Hematopoietic multipotent progenitor cell treated with erythropoietin and hydrocortisone succinate and interleukin-3 and kit ligand, for 17 days (in vitro differentiated cells): ENCODE data around the gene CAVIN2.

ENCODE experiments used
- DNase-seq: peaks from one replicate; pipeline ENCODE4 v3.0.0-alpha.2; 2015; ENCODE audit warnings: low spot score

CAVIN2 gene

DNA sequence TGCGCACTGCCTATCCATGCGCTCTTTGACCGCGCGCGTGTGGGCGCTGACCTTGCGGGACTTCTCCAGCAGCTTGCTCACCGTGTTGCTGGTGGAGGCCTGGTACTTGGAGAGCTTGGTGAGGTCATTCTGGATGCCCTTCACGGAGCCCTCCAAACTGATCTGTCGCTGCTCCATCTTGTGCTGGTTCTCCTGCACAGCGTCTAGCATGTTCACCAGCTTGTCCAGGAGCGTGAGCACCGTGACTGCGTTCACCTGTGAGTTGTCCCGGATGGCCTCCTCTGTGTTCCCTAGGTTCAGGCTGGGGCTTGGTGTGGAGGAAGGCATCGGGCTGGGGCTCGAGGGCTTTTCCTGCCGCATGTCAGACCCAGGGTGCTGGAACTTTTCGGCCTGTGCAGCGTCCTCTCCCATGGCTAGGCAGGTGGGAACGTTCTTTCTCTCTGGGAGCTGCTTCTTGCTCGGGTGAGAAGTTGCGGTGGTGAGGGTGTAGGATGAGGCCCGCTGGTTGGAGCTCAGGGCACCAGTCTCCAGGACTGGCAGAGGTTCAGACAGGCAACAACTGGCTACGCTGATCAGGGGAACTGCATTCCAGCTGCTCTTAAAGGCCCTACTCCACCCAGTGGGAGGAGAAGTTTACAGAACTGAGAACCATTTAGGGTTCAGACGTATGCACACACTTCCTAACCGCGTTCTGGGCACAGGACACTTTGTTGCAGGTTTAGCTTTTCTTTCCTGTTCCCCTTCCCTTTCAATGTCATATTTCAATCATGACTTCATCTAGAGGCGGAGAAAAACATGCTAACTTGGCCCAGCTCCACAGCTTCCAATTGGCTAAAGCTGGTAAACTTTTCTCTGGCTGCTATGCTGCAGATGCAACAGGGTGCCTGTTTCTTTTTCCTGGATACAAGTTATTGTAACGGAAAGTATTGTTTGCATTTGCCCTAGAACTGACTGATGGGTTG lies at the start of gene CAVIN2:
TSS of gene CAVIN2 (minus strand) at position 574 of the 962 bp plus-strand sequence. CDS start at position 411, 163 bp downstream.
- DNase-seq = no peak

DNA sequence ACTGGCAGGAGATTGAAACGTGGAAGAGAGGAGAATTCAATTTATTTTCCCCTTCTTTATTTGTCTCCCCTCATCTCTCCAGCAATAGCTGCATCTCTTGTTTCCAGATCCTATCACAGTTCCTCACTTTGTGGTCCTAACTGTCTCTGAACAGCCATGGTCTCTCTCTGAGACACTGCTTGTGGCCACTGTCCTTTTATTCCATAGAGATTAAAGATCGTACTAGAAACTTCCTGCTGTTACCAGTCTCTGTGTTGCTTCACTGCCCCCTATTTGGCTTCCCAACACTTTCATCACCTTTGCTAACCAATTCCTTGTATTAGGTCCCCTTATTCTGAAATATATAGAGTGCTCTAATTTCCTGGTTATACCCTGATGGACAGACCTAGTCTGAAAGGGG lies 48.9 kb upstream of the CAVIN2 start:
- no peak for DNase-seq

GRCh38 chr2:191895195-191895594 lies 48.3 kb upstream of the CAVIN2 start:
- no peak for DNase-seq

DNA sequence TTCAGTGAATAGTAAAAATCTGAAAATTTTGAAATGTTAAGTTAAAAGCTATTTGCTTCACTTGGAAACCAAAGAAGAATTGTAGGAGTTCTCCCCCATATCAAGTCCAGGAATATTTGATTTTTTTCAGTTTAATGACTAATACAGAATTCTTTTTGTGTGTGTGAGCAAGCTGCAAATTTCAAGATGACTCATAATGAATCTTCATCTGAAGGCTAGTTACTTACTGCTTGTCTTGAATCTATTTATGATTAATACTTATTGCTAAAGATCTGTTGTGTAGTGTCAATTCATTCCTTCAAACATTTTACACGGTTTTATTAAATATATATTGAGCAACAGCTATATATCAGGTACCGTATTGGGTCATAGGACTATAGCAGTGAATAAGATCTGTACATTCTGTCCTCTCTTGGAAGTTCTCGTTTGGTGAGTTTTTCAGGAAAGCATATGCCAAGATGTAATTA lies 47.8 kb upstream of the CAVIN2 start:
- no peak for DNase-seq

- no peak for DNase-seq
These were observed 45.5 kb upstream of the CAVIN2 start for GRCh38 chr2:191892391-191892790.

DNA sequence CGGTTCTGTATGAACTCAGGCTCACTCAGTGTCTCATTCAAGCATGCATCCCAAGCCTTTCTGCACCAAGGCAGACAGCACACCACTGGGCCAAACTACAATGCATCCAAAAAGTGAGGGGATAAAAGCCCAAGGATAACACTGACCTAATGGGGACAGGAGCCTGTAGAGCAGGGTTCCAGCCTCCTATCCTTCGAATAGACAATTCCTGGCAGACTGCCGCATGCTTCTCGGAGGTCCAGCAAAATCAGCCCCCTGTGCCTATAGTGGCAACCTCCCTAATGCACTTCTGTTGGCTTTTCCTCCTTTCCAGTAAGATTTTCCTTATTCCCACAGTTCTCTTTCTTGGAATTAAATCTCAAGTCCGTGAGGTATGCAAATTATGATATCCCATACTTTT lies 44.8 kb upstream of the CAVIN2 start:
- DNase-seq = no peak

- DNase-seq = no peak
These were observed 43.0 kb upstream of the CAVIN2 start for GRCh38 chr2:191889931-191890330.

- DNase-seq = no peak
These were observed 41.7 kb upstream of the CAVIN2 start for GRCh38 chr2:191888400-191889166.

- DNase-seq = no peak
These were observed 38.8 kb upstream of the CAVIN2 start for GRCh38 chr2:191885650-191886049.

GRCh38 chr2:191885098-191885497 lies 38.2 kb upstream of the CAVIN2 start:
- DNase-seq = no peak

DNA sequence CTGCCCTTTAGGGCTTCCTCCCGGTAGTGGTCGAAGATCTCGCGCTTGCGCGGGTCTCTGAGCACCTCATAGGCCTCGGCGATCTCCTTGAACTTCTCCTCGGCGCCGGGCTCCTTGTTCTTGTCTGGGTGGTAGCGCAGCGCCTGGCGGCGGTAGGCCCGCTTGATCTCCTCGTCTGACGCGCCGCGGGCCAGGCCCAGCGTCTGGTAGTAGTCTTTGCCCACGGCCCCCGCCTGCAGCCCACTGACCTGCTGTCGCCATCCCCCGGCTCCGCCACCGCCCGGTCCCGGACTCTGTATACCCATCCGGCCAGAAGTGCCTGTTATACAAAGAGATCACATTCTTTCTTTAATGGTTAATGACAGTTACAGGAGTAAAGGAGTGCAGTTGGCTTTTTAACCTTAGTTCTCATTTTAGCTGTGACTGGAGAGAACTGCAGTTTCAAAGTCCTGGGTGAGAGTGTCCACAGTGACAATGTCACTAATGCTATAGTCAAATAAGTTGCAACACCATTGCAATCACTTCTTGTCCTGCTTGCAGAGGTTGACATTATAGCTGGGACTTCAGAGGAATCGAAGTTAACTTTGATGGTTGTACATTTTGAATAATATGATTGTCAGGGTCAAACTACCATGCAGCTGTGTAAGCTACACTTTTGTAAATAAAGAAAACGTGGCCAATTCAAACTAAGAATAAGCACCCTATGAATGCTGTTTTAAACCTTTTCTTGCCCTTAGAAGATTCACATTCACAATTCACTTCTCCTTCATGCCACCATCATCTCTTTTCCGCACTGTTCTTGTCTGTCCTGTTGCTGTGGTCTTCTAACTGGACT lies 35.3 kb upstream of the CAVIN2 start:
- no peak for DNase-seq

DNA sequence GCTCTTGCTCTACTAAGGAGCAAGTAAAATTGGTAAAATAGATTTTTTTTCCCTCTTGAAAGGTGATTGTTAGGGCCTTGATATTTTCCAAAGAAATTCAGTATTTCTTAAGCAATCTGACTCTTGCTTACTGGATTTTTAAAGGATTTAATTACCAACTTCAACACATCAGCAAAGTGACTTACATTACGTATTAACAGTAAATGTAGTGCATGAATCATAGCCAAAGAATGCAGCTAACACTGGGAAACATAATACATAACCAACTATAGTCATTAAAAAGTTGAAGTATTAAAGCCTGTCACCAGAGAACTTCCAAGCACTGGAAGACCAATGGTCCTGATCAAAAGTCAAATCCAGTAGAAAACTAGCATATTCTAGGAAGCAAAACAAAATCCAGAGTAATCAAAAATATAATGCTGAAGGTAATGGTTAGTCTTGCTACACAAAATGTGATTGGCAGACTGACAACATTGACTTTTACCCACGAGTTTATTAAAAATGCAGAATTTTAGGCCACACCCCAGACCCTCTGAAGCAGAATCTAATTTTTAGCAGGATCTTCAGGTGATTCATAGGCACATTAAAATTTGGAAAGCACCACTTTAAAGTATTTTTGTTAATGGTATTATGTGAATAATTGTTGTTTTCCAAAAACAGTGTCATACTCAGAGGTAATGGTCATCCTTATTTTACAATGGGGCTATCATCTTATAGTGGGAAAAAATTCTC lies 31.8 kb upstream of the CAVIN2 start:
- no peak for DNase-seq

DNA sequence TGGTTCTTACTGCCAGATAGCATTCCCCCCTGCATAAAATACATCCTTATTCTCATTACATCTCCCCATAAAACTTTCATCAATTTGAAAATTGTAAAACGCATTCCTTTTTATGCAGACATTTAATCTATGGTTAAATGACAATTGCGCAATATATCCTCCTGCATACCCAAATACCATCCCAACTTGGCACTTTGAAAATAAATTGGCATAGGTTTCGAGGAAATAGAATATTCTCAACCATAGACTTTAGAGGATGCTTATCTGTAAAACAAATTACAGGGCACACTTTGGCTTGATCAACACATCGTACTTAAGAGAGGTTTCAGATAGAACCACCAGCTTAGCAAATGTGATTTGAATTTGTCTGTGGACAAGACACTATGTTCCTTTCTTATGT lies 31.0 kb upstream of the CAVIN2 start:
- no peak for DNase-seq

DNA sequence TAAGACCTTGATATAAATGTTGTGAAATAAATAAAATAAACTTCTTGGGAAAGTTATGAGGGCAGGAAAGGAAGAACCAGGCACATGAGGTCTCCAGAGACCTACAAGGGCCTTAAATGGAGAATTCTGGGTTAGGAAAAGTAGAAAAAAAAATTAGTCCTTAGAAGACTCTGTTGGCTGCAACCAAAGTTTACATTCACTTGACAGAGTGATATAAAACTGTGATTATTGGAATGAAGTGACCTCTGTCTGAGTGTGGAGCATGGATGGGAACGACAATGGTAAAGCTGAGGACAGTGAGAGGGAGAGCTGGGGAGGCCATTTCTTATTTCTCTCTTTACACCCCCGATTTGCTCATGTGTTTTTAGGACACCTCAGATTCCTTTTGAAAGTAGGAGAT lies 29.0 kb upstream of the CAVIN2 start:
- DNase-seq = no peak

- DNase-seq = no peak
These were observed 23.9 kb upstream of the CAVIN2 start for GRCh38 chr2:191870744-191871143.

DNA sequence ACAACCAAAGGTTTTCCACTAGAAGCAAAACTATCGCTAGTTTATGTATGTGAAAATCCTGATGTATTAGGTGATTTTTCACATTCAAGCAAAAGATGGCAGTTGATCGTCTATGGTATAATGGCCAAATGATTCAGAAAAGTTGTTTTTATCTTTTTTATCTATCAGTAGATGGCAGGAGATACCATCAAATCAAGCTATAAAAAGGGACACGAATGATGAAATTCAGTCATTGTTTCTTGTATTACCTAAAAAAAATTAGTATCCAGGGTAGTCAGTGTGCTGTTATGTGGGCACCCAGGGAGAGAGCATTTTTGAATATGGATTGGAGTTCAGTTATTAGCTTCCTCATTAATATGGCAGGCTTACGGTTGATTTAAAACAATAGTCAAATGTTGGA lies 22.9 kb upstream of the CAVIN2 start:
- no peak for DNase-seq

DNA sequence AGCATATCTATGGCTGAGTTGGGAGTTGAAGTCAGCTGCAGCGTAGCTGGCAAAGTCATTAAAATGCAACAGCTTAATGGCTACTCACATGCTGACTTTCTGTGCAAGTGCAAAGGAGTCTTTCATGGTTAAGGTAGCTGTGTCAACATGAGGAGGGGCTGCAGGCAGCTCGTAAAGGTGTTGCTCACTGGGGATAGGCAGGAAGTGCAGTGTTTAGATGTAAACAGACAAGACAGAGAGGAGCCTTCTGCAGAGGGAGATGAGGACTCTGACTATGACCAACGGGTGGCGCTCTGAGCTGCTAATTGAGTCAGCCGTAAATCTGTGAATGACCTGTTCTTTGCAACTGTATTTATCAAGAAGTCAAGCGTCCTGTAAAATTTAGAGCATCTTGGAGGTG lies 22.3 kb upstream of the CAVIN2 start:
- DNase-seq = no peak

DNA sequence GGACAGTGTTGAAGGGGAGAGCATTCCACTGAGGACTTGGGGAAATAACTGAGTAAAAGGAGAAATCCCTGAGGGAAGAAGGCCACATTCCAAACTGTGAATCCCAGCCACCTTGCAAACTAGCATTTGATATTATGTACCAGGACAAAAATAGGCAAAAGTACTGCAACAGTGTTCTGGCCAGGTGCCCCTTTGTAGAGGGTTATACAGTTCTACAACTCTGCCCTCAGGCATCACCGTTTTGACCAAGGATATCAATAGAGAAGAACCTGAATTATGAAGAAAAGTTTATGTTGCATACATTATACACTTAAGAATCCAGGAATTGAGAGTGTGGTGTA lies 20.6 kb upstream of the CAVIN2 start:
- no peak for DNase-seq

GRCh38 chr2:191866675-191867506 lies 20.0 kb upstream of the CAVIN2 start:
- no peak for DNase-seq

GRCh38 chr2:191866195-191866594 lies 19.3 kb upstream of the CAVIN2 start:
- no peak for DNase-seq
